Fibroblast of the aortic adventitia (primary cell): ENCODE results near the gene FASN. TPM values are rescaled to one million over a fixed set of nuclear protein-coding genes. Genes with fewer than 3 reads are reported as not detected.
"Not testable (repeated sequence)": the region's sequence is repeated elsewhere in the genome, so short reads cannot be mapped to it uniquely, and the experiment has no call there.

Experiments used
- DNase-seq: peaks from one replicate; pipeline ENCODE4 v3.0.0-alpha.2; 2010; ENCODE audit warnings: low read depth
- H3K4me3 ChIP-seq: 2 replicates; pipeline ENCODE4 v1.5.1; 2011; ENCODE audit warnings: low read depth, mild to moderate bottlenecking, control low read depth, low read length, moderate library complexity
- total RNA-seq: library from RNA; depleted of rRNA; stranded (reverse); fragments of >200 nt; gene quantifications from 2 replicates; pipeline ENCODE4 v1.2.3, GENCODE V29; 2012; ENCODE audit warnings: low replicate concordance
- TF ChIP-seq, protein P1 (sequence below): IDR thresholded peaks from 2 replicates; pipeline ENCODE4 v1.5.1; 2011; ENCODE audit warnings: mild to moderate bottlenecking, low read length, control low read depth, inconsistent platforms; ENCODE audit not compliant: insufficient read depth

Gene FASN
- 65.2 and 100 TPM in 2 replicates for total RNA-seq

GRCh38 chr17:82098169-82098938 is at the start of gene FASN:
FASN (minus strand) TSS chr17:82098236; CDS start chr17:82096445, 1,791 bp downstream.
- peak within 1 kb of the TSS; percentile 74 for H3K4me3 ChIP-seq

GRCh38 chr17:82146663-82147654 is 48.9 kb upstream of the FASN start:
- no peak for DNase-seq
- H3K4me3 ChIP-seq, result no peak overlapping the region
- TF ChIP-seq, protein P1, sequence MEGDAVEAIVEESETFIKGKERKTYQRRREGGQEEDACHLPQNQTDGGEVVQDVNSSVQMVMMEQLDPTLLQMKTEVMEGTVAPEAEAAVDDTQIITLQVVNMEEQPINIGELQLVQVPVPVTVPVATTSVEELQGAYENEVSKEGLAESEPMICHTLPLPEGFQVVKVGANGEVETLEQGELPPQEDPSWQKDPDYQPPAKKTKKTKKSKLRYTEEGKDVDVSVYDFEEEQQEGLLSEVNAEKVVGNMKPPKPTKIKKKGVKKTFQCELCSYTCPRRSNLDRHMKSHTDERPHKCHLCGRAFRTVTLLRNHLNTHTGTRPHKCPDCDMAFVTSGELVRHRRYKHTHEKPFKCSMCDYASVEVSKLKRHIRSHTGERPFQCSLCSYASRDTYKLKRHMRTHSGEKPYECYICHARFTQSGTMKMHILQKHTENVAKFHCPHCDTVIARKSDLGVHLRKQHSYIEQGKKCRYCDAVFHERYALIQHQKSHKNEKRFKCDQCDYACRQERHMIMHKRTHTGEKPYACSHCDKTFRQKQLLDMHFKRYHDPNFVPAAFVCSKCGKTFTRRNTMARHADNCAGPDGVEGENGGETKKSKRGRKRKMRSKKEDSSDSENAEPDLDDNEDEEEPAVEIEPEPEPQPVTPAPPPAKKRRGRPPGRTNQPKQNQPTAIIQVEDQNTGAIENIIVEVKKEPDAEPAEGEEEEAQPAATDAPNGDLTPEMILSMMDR, result no peak

More at GRCh38 chr17:82098169-82098938, at the start of gene FASN:
- DNase-seq, result peak; percentile 93
- TF ChIP-seq, protein P1, result peak; percentile 60

- no peak overlapping the region for H3K4me3 ChIP-seq
- DNase-seq, result no peak
- TF ChIP-seq, protein P1, result no peak
Measured at GRCh38 chr17:82145550-82146155, 47.6 kb upstream of the FASN start.

GRCh38 chr17:82143333-82143732 is 45.3 kb upstream of the FASN start:
- TF ChIP-seq, protein P1, result no peak
- no peak for DNase-seq
- H3K4me3 ChIP-seq, result no peak overlapping the region

DNA sequence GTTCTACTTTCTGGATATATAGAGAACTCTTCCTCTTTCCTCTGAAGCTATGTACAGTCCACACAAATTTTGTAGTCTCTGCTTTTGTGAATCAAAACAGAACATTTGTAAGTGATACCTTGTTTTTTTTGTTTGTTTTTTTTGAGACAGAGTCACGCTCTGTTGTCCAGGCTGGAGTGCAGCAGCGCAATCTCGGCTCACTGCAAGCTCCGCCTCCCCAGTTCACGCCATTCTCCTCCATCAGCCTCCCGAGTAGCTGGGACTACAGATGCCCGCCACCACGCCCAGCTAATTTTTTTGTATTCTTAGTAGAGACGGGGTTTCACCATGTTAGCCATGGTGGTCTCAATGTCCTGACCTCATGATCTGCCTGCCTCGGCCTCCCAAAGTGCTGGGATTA is 41.9 kb upstream of the FASN start:
- DNase-seq, H3K4me3 ChIP-seq: not testable (repeated sequence)

- H3K4me3 ChIP-seq, result no peak overlapping the region
- TF ChIP-seq, protein P1, result no peak
- no peak for DNase-seq
Measured at GRCh38 chr17:82138511-82138992, 40.5 kb upstream of the FASN start.
